GM19240 (cell line): ENCODE data around the gene ZNF148.

Experiments used
- DNase-seq: peaks from one replicate; pipeline ENCODE4 v3.0.0; 2011; ENCODE audit warnings: low spot score; ENCODE audit not compliant: insufficient read length

ZNF148 gene

DNA sequence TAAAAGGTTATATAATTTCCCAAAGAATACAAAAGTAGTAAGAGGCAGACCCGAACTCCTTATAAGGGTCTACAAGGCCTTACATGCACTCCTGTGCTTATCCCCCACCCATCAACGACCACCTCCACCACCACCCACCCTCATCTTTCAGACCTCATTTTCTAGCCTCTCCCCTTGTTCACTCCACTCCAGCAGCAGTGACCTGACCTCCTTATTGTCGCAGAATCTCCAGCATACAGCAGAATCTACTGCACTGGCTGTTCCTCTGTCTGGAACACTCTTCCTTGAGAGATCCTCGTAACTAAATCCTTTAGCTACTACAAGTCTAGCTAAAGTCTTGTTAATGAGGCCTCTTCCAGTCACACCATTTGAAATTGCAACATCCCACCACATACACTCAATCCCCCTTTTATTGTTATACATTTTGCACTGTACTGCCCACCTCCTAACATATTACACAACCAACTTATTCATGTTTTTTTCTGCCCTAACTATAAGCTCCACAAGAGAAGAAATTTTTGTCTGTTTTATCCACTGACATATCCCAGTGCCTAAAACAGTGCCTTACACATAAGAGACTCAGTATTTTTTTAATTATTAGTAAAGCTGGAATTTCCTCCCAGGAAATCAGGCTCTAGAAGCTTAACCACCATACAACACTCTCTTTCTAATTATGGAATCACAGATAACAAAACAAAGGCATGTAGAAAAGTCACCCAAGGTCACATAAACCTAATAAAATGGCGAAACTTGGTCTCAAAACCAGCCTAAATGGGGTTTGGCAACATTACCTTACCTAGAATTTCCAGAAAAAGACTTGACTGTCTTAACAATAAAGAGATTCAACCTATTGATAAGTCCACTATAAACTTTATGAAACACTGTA, 40.2 kb downstream of the ZNF148 start:
- DNase-seq = no peak

DNA sequence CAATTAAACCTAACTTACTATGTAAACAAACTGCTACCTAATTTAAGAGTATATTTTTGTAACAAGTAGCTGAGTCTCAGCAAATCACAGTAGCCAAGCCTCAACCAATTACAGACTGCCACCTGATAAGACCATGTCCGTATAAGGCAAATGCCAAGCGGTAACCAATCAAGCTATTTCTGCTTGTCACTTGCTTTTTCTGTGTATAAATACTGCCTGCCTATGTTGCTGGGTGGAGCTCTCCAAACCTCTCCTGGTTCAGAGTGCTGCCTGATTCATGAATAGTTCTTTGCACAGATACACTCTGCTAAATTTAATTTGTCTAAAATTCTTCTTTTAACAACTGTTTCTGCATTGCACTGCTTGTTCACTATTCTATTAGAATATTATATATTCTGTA, 42.6 kb downstream of the ZNF148 start:
- DNase-seq = no peak

DNA sequence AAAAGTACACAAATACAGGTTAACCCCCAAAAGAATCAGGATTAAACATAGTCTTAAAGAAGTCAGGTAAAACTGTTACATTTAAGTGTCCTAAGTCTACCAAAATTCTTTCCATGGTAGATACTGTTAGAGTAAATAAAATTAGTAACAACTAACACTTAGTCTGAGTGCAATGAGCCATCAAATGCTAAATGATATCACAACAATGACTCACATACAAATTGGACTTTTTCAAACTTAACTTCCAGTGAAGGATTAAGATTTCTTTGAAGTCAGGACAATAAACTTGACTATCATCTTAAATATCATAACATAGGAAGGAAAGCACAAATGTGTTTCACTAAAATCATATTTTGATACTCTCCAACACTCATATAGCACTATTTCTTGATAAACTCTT, 43.9 kb downstream of the ZNF148 start:
- no peak for DNase-seq

DNA sequence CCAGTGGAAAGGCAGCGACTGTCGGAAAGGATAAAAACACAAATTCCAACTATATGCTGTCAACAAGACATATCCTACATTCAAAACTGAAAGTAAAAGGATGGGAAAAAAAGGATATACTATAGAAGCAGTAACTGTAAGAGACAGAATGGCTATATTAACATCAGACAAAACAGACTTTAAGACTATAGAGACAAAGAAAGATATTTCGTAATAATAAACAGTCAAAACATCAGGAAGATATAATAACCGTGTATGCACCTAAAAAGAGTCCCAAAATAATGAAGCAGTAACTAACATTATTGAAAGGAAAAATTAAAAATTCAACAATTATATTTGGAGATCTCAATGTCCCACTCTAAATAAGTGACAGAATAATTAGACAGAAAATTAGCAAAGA, 48.2 kb downstream of the ZNF148 start:
- DNase-seq = no peak

DNA sequence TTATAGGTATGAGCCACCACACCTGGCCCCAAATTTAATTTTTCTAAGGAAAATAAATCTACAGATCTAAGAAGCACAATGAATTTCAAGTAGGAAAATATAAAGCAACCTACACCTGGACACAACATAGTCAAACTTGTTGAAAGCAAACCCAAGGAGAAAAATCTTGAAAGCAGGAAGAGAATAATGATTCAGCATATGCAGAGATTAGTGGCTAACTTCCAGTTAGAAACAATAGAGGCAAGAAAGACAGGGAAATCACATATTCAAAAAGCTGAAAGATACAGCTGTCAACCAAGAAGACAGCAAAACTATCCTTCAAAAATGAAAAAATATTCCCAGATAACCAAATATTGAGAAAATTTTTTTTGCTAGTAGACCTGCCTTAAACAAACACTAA, 49.4 kb downstream of the ZNF148 start:
- no peak for DNase-seq

DNA sequence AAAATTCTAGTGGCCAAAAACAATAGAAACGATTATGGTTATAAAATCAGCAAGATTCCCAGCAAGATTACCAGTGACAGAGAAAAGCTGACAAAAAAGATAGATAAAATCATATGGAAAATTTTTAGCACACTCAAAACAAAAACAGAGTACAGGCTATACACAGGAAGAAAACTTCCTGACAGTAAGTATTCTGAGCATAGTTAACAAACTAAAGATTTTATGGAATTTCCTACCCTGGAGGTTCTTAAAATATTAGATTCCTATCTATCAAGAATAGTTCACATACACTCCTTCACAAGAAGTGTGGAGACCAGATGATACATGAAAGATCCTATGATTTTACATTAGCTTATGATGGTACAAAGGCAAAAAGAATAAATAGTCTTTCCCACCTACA, 50.8 kb downstream of the ZNF148 start:
- DNase-seq = no peak

DNA sequence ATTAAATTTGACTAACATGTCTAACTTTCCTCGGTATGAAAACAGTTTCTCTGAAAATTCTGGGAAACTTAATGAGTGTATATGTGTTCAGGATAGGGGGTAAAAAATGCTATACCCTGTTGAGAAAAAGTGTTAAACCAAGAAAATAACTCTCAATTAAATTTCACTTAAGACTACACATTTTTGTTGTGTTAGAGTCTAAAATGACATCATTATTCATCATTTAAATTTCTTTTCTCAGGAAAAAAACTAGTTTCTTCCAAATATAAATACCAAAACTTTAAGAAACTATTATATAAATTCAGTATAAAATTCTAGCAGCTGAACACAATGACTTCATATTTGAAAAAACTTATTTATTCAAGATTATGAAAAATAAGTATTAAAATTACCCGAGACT, 52.2 kb downstream of the ZNF148 start:
- no peak for DNase-seq

DNA sequence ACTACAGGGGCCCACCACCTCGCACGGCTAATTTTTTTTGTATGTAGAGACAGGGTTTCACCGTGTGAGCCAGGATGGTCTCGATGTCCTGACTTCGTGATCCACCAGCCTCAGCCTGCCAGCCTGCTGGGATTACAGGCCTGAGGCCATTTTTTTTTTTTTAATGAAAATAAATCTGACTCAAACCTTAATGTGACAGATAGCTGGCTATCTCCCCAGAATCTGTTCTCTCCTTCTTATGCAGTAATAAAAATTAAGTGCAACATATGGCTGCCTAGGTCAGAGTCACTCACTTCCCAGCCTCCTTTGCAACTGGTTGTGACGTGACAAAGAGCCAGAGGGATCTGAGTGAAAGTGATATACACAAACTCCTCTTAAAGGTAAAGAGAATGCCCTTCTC, 53.0 kb downstream of the ZNF148 start:
- DNase-seq = no peak

DNA sequence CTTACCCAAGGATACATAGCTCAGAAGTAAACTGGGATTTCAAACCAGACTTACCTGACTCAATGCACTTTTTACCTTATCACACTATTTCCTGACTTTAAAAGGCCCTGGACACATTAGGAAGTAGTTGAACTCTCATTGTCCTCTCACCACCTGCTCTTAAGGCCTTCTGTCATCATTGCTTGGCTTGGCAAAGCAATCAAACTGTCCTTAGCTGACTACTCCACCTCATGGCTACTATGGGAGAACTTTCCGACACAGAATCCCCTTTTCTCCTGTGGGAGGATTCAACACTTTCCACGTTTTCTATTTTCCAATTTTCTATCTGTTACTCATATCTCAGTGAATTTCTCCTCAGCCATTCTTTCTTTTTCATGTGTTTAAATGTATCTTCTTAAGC, 55.4 kb downstream of the ZNF148 start:
- no peak for DNase-seq

DNA sequence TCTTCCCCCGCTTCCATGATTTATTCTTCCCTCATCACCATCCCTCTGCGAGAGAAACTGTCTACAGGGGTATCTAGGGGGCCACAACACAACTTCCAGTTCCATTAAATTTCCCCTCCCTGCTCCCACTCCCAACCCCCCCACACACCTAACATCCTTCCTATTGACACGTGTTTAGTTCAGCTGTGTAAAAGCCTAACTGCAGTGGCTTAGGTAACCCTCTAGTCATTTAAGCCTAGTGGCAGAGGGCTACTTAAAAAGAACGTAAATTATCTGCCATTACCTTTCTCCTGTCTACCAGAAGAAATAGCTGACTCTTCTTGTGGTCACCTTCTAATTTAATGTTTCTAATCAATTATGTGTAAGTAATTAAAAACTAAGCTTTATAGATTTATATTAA, 56.3 kb downstream of the ZNF148 start:
- DNase-seq = no peak

DNA sequence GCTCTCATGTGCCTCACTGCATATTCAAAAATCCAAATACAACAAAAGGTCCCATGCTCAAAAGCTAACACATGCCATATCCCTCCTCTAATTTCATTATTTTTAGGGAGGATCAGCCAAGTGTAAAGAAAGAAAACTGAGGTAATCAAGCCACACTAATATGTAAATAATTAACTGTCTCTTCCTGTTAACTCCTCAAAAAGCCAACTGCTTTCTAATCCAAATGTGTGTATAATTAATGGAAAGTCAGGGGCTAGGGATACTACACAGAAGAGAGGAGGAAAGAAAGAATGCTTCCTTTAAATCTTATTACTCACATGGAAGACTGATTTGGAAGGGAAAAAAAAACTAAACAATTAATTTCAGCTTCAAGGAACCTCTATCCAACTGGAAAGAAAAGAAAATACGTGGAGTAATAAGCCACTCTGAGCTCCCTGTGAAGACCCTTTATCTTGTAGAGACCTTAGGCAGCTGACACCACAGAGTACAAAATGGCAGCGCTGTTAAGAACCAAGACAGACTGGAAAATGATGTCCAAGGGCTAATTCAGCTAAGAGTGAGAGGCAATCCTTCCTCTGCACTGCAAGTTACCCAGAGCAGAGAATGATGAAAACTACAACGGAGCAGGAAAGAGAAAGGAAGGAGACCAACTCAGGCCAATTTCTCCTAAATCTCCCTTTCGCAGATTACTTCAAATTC, 56.8 kb downstream of the ZNF148 start:
- DNase-seq = no peak

DNA sequence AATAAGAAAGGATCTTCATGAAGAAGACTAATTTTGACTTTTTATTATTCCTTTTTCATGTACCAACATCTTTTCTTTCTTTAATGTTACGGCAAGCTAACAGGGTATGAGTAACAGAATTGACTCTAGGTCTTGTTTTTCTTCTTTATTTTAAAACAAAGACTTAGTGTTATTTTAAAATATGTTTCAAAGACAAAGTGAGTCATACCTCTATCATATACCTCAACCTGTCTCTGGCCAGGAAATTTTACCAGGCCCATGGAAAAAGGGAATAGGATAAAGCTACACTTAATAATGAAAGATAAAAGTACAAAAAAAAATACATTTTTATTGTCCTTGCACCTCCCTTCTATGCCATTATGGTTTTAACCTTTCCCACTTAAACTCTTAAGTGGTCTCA, 57.4 kb downstream of the ZNF148 start:
- no peak for DNase-seq

DNA sequence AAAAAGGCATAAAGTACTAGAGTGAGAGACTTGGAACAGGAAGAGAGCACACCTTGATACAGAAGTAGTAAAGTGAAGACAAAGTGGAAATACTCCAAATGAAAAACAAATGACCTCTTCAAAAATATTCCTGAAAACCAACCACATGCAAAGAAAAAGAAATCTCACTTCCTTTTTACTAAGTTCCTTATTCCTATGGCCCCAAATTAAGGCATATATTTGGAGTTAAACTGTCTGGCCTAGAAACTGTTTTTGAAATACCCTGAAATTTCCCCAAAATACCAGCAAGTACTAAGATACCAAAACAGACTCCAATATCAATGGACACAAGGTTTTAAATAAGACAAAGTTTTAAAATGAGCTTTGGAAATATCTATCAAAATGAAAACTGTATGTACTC, 58.2 kb downstream of the ZNF148 start:
- no peak for DNase-seq

DNA sequence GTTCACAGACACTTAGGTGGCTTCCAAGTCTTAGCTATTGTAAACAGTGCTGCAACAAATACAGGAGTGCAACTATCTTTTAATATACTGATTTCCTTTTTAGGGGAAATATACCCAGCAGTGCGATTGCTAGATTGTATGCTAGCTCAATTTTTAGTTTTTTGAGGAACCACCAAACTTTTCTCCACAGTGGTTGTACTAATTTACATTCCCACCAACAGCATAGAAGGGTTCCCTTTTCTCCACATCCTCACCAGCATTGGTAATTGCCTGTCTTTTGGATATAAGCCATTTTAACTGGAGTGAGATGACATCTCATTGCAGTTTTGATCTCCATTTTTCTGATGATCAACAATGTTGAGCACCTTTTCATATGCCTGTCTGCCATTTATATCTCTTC, 58.9 kb downstream of the ZNF148 start:
- DNase-seq = no peak

DNA sequence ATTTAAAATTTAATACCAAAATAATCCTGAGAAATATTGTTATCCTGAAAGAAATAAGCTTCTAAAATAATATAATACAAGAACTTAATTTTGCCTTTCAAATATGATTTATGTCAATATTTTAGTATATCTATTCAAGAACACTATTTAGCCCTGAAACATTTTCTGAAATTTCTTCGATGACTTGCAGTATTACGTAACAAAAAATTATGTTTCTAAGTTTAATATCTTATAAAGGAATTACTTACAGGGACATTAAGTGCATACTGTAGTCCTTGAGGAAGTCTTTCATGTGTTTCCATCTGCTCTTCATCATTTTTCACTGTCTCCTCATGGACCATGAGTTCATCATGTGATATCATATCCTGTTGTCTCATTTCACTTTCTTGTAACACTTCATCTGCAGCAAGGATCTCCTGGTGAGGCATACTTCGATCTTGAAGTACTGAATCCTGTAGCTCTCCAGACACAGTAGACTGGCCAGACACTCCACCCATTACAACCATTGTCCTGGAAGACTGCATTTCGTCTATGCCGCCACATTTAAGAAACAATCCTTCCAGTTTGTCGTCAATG, 62.0 kb downstream of the ZNF148 start:
- no peak for DNase-seq

DNA sequence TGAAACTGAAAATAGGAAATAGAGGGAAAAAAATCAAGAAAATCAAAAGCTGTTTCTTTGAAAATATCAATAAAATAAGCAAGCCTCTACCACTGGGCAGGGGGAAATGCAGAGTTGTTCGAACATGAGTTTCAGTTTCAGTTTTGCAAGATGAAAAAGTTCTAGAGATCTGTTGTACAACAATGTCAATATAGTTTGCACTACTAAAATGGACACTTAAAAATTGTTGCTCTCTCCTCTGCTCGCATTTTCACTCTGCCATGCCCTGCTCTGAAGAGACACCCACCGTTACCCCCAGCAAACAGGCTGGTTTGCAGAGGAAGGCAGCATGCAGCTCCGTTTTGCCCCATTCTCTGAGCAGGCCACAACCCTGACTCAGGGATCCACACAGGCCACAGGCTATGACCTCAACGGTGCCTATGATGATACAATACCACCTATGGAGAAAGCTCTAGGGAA, 64.5 kb downstream of the ZNF148 start:
- DNase-seq = peak; percentile 4

DNA sequence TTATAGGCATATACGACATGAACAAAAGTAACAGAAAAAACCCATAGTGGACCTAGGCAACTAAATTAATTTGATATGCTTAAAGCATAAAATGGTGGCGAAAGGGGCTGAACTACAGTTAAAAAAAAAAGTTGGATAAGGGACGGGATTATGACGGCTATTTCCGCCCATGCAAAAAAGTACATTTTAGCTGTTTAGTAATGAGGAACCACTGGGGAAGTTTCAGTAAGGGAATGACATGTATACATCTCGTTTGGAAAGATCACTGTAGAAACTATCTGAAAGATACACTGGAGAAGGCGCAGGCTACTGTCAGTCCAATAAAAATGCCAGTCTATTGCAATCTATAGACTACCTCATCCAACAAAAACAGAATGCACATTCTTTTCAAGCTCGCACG, 65.6 kb downstream of the ZNF148 start:
- no peak for DNase-seq

DNA sequence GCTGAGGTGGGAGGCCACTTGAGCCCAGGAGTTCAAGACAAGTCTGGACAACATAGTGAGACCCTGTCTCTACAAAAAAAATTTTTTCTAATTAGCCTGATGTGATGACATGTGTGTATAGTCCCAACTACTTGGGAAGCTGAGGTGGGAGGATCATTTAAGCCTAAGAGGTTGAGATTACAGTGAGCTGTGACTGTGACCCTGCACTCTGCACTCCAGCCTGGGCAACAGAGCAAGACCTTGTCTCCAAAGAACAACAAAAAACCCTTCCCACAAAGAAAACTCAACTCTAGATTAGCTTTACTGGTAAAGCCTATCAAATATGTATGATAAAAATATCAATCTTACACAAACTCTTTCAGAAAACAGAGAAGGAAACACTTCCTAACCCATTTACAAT, 68.5 kb downstream of the ZNF148 start:
- DNase-seq = no peak

DNA sequence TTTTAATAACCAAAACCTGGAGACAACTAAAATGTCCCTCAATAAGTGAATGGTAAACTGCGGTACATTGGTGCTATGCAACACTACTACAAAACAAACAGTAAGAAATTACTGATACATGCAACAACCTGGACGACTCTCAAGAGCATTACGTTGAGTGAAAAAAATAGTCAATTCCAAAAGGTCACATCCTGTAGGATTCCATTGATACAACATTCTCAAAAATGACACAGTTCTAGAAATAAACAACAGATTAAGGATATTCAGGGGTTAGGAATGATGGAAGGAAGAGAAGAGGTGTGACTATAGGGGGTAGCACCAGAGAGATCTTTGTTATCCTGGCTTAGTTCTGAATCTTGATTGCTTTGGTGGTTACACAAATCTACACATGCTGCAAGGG, 72.2 kb downstream of the ZNF148 start:
- no peak for DNase-seq

DNA sequence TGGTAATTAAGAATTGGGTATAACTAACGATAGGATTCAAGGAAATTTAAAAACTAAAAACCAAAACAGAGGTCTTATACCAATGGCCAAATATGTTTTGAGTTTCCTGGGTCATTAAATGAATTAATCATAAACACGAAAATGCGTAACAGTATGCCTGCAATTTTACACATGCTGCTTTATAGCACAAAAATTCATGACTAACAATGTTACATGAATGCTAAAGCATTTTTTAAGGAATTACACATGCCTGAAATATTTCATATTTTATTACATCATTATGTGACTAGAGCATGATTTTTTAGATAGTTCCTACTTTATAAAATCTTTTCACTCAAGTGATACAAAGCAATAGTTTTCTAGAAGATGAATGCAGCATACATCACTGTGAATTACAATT, 74.7 kb downstream of the ZNF148 start:
- DNase-seq = no peak

DNA sequence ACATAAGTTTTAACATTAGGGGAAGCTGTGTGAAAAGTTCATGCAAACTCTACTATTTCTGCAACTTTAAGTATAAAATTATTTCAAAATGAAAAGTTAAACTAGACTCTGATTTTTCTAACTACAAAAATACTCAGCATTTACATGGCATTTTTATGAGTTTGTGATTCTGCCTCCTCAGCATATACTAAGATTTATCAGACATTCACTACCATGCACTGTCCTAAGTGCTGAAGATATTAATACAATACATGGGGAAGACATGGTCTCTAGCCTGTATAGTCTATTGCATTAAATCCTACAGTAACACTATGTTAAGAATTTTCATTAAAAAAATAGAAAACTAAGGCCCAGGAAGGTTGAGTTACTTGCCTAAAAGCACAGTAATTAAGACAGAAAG, 80.7 kb downstream of the ZNF148 start:
- no peak for DNase-seq

DNA sequence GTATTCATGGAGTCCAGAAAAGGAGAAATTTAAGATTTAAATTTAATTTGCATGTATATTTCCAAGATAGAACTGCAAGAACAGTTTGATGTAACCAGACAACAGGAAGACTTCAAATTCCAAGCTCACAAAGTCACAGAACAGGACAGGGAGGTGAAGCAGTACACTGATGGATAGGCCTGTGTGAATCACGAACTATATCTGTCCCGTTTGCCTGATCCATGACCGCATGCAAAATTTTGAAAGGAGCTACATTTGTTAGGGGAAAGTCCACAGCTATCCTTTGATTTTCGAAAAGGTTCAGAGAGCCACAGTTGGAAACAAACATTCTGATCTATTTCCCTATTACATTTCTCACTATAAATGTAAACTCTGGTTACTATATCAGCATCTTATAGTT, 83.1 kb downstream of the ZNF148 start:
- DNase-seq = no peak
